ENCODE results near the gene CACNG4.

Gene CACNG4

GRCh38 chr17:66980896-66981295 lies 16.4 kb downstream of the CACNG4 start:
- TF ChIP-seq CTCF (IDR thresholded peaks at IDR 0.05): no peak
- Histone ChIP-seq H3K36me3 (no peaks in the 10 kb centered on the region), H3K27ac (no peak overlapping the region), H3K4me3 (ENCODE audit: low read depth in 1 of 2, low read length in 1 of 2) (no peak overlapping the region), H3K4me1 (ENCODE audit: control insufficient read depth in 1 of 2, insufficient read depth in 1 of 2, low read depth in 1 of 2, low read length in 1 of 2) (no peaks in the 10 kb centered on the region), H3K27me3 (peaks cover 20% of the 10 kb centered on the region), H3K9me3 (no peaks in the 10 kb centered on the region)

- Histone ChIP-seq H3K4me1 (ENCODE audit: control insufficient read depth in 1 of 2, insufficient read depth in 1 of 2, low read depth in 1 of 2, low read length in 1 of 2) (no peaks in the 10 kb centered on the region), H3K27ac (no peak overlapping the region), H3K27me3 (peaks cover 18% of the 10 kb centered on the region), H3K36me3 (no peaks in the 10 kb centered on the region), H3K4me3 (ENCODE audit: low read depth in 1 of 2, low read length in 1 of 2) (no peak overlapping the region), H3K9me3 (no peaks in the 10 kb centered on the region)
- no peak for TF ChIP-seq CTCF (IDR thresholded peaks at IDR 0.05)
Measured at GRCh38 chr17:66981983-66982508, 17.5 kb downstream of the CACNG4 start.

- Histone ChIP-seq H3K9me3 (no peaks in the 10 kb centered on the region), H3K4me3 (ENCODE audit: low read depth in 1 of 2, low read length in 1 of 2) (no peak overlapping the region), H3K36me3 (no peaks in the 10 kb centered on the region), H3K27me3 (peaks cover 9% of the 10 kb centered on the region), H3K27ac (no peak overlapping the region), H3K4me1 (ENCODE audit: control insufficient read depth in 1 of 2, insufficient read depth in 1 of 2, low read depth in 1 of 2, low read length in 1 of 2) (no peaks in the 10 kb centered on the region)
- no peak for TF ChIP-seq CTCF (IDR thresholded peaks at IDR 0.05)
Measured at GRCh38 chr17:66983414-66984021, 19.0 kb downstream of the CACNG4 start.

GRCh38 chr17:66984730-66985129 lies 20.2 kb downstream of the CACNG4 start:
- no peak overlapping the region for H3K4me3 ChIP-seq (ENCODE audit: low read depth in 1 of 2, low read length in 1 of 2)
- H3K4me1 ChIP-seq (ENCODE audit: control insufficient read depth in 1 of 2, insufficient read depth in 1 of 2, low read depth in 1 of 2, low read length in 1 of 2): no peaks in the 10 kb centered on the region
- peaks cover 9% of the 10 kb centered on the region for H3K27me3 ChIP-seq
- H3K36me3 ChIP-seq: no peaks in the 10 kb centered on the region
- H3K27ac ChIP-seq: no peak overlapping the region
- TF ChIP-seq CTCF (IDR thresholded peaks at IDR 0.05): no peak
- no peaks in the 10 kb centered on the region for H3K9me3 ChIP-seq

GRCh38 chr17:66985338-66986237 lies 21.1 kb downstream of the CACNG4 start:
- Histone ChIP-seq H3K4me3 (ENCODE audit: low read depth in 1 of 2, low read length in 1 of 2) (no peak overlapping the region), H3K27me3 (peaks cover 9% of the 10 kb centered on the region), H3K4me1 (ENCODE audit: control insufficient read depth in 1 of 2, insufficient read depth in 1 of 2, low read depth in 1 of 2, low read length in 1 of 2) (no peaks in the 10 kb centered on the region), H3K27ac (no peak overlapping the region), H3K9me3 (no peaks in the 10 kb centered on the region), H3K36me3 (no peaks in the 10 kb centered on the region)
- no peak for TF ChIP-seq CTCF (IDR thresholded peaks at IDR 0.05)
